Measurements from ENCODE around the gene PADI6.

The PADI6 gene

DNA sequence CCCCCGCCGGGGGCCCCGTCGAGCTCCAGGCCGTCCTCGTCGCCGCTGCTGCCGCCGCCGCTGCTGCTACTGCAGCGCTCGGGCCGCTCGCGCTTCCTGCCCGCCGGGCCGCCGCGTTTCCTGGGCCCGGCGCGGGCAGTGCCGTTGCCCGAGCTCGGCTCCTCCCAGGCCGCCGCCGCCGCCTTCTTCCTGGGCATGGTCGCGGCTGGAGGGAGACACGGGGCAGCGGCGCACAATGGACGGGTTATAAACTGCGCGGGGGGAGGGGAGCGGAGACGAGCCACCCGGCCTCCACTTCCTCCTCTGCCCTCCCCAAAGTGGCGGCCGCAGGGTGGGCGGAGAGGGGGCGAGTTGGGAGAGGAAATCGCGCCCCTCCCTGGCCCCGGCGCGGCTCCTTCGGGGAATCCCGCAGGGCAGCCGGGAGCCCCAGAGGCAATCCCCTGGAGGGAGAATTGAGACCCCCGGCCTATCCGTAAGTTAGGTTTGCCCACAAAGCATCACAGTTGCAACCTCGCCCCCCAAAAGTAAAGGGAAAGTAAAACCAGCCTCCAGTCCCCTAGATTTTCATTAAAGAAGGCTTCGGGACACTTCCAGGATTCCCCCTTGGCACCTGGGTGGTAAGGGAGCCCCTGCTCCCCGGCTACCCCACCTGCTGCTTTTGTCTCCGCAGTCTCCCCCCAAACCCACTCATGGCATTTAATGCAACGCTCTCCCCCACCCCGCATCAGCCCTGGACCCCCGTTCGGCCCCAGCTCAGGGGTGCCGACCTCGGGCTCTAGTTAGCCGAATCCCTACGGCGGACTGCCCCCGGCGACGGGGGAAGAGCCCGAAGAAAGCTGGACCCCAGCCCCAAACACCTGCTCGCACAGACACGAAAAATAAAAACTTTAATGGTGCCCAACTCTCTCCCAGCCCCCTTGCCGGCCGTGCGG is 66.6 kb downstream of the PADI6 start:
- Histone ChIP-seq H3K36me3 (ENCODE audit: insufficient read depth, low read length) (peaks cover 26% of the 10 kb centered on the region), H3K4me1 (ENCODE audit: control insufficient read depth, insufficient read depth, low read length) (peaks cover 30% of the 10 kb centered on the region), H3K9me3 (replicated peaks; ENCODE audit: low read length) (no peaks in the 10 kb centered on the region), H3K4me3 (ENCODE audit: low read length) (peak overlapping the region; percentile 69), H3K4me2 (ENCODE audit: low read length) (peak overlapping the region; percentile 99), H3K9ac (ENCODE audit: low read depth, low read length) (peak overlapping the region; percentile 91), H3K27me3 (ENCODE audit: control insufficient read depth, insufficient read depth, low read length) (no peaks in the 10 kb centered on the region)

DNA sequence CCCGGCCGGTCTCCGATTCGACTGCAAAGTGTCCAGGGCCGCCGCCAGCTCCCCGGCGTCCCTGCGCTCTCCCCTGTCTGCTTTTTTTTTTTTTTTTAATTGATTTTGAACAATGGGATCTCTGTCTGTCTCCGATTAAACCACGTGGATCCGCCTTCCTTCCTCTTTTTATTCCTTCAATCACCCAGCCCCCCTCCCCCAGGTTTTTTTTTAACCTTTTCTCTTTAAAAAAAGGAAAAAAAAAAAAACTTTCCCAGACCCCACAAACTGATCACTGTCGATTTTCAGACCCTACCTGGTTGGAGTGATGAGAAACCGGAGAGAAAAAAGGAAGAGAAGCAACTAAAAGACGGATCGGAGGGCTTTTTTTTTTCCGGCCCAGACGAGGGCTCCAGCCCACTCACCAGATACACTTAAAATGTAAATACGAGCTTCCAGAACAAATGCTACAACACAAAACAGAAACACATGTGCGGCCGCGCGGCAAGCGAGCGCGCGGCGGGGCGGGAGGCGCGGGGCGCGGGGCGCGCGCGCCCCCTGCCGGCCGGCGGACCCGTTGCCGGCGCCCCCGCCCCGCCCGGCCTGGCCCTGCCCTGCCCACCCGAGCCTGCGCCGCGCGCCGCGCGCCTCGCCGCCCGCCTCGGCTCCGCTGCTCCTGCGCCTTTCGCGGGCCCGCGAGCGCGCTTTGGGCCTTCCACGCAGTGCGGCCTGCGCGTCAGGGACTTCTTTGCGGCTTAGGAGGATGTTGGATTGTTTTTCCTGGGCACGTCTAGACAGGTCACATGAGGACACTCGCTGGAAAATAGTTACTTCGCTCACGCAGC is 67.5 kb downstream of the PADI6 start, which contains the start of gene RCC2:
RCC2 (minus strand) TSS at position 428 of the 824 bp plus-strand sequence. CDS start 1,163 bp downstream, outside the sequence.
- Histone ChIP-seq H3K4me1 (ENCODE audit: control insufficient read depth, insufficient read depth, low read length) (peaks cover 33% of the 10 kb centered on the region), H3K27me3 (ENCODE audit: control insufficient read depth, insufficient read depth, low read length) (no peaks in the 10 kb centered on the region), H3K9ac (ENCODE audit: low read depth, low read length) (peak within 1 kb of the TSS; percentile 91), H3K36me3 (ENCODE audit: insufficient read depth, low read length) (peaks cover 18% of the 10 kb centered on the region), H3K4me3 (ENCODE audit: low read length) (peak within 1 kb of the TSS; percentile 71), H3K9me3 (replicated peaks; ENCODE audit: low read length) (no peaks in the 10 kb centered on the region), H3K4me2 (ENCODE audit: low read length) (peak within 1 kb of the TSS; percentile 99)

DNA sequence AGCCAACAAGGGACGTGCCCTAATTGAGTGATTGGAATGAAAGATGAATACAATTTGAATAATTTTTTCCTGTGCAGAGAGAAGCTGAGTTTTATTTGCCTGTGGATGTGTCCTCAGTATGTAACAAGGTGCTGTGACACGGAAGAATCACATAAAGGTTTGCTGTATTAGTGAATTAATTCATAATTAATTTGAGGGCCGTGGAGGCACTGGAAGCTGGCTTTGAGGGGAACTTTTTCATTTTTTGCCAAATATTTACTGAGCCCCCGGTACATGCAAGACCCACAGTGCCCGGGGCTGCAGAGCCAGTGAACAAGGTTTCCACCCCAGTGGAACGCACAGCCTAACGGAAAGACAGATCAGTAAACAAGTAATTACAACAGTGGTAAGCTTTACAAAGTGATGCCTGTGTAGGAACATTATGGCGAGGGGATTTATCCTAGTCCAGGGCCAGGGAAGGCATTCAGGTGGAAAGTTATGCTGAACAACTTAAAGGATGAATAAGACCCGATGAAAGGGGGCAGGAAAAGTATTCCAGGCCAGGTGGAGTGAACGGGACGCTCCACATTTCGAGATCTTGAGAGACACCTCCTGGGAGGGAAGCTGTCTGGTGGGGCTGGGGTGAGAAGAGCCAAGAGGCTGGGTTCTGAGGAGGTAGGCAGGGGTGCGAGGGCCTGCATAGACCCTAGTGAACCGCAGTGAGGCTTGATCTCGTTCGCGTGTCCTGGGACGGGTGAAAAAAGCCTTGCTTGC is 68.3 kb downstream of the PADI6 start:
- Histone ChIP-seq H3K4me2 (ENCODE audit: low read length) (peak overlapping the region; percentile 90), H3K27me3 (ENCODE audit: control insufficient read depth, insufficient read depth, low read length) (no peaks in the 10 kb centered on the region), H3K36me3 (ENCODE audit: insufficient read depth, low read length) (peaks cover 11% of the 10 kb centered on the region), H3K9ac (ENCODE audit: low read depth, low read length) (peak overlapping the region; percentile 77), H3K9me3 (replicated peaks; ENCODE audit: low read length) (no peaks in the 10 kb centered on the region), H3K4me3 (ENCODE audit: low read length) (peak overlapping the region; percentile 71), H3K4me1 (ENCODE audit: control insufficient read depth, insufficient read depth, low read length) (peaks cover 33% of the 10 kb centered on the region)

DNA sequence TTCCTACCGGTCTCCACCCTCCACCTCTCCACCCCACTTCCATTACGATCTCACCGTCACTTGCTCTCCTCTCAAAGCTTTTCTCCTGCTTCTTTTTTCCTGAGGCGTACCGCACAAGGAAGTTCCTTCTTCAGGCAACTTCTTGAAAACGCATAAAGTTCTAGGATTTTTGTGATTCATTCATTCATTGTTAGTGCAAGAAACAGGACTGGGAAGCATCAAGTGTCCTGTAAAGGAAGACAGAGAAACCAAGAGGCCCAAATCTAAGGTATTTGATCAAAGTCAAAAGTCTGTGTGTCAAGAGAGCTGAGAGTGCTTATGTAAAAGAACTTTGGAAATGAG is 68.8 kb downstream of the PADI6 start:
- Histone ChIP-seq H3K4me3 (ENCODE audit: low read length) (no peak overlapping the region), H3K9ac (ENCODE audit: low read depth, low read length) (peak overlapping the region; percentile 77), H3K27me3 (ENCODE audit: control insufficient read depth, insufficient read depth, low read length) (no peaks in the 10 kb centered on the region), H3K4me1 (ENCODE audit: control insufficient read depth, insufficient read depth, low read length) (peaks cover 33% of the 10 kb centered on the region), H3K4me2 (ENCODE audit: low read length) (peak overlapping the region; percentile 90), H3K36me3 (ENCODE audit: insufficient read depth, low read length) (peaks cover 9% of the 10 kb centered on the region), H3K9me3 (replicated peaks; ENCODE audit: low read length) (no peaks in the 10 kb centered on the region)

- Histone ChIP-seq H3K4me3 (ENCODE audit: low read length) (no peak overlapping the region), H3K36me3 (ENCODE audit: insufficient read depth, low read length) (peaks cover 8% of the 10 kb centered on the region), H3K27me3 (ENCODE audit: control insufficient read depth, insufficient read depth, low read length) (no peaks in the 10 kb centered on the region), H3K4me2 (ENCODE audit: low read length) (peak overlapping the region; percentile 3), H3K9ac (ENCODE audit: low read depth, low read length) (no peak overlapping the region), H3K9me3 (replicated peaks; ENCODE audit: low read length) (no peaks in the 10 kb centered on the region), H3K4me1 (ENCODE audit: control insufficient read depth, insufficient read depth, low read length) (peaks cover 30% of the 10 kb centered on the region)
Observed at GRCh38 chr1:17441265-17441992, 69.4 kb downstream of the PADI6 start.

DNA sequence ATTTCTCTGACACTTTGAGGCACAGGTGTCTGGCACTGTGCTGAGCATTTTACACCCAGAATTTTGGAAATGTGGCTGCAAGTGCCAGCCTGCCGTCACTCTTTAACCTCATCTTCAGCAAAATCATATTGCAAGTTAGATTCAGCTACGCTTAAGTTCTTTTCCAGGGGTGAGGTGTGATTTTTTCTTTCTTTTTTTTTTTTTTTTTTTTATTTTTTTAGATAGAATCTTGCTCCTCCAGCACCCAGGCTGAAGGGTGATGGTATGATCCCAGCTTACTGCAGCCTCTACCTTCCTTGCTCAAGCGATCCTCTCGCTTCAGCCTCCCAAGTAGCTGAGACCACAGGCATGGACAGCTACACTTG is 70.0 kb downstream of the PADI6 start:
- Histone ChIP-seq H3K36me3 (ENCODE audit: insufficient read depth, low read length) (peaks cover 2% of the 10 kb centered on the region), H3K4me1 (ENCODE audit: control insufficient read depth, insufficient read depth, low read length) (peaks cover 24% of the 10 kb centered on the region), H3K9ac (ENCODE audit: low read depth, low read length) (no peak overlapping the region), H3K4me2 (ENCODE audit: low read length) (peak overlapping the region; percentile 3), H3K4me3 (ENCODE audit: low read length) (no peak overlapping the region), H3K9me3 (replicated peaks; ENCODE audit: low read length) (no peaks in the 10 kb centered on the region), H3K27me3 (ENCODE audit: control insufficient read depth, insufficient read depth, low read length) (no peaks in the 10 kb centered on the region)

DNA sequence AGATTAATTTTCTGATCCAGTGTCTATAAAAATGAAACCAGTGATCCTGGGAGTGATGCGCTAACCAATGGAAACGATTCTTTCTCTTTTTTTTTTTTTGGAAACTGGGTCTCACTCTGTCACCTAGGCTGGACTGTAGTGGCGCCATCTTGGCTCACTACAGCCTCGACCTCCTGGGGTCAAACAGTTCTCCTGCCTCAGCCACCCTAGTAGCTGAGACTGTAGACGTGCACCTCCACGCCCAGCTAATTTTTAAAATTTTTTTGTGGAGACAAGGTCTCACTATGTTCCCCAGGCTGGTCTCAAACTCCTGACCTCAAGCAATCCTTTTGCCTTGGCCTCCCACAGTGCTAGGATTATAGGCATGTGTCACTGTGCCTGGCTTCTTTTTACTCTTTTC is 70.8 kb downstream of the PADI6 start:
- Histone ChIP-seq H3K4me1 (ENCODE audit: control insufficient read depth, insufficient read depth, low read length) (peaks cover 22% of the 10 kb centered on the region), H3K36me3 (ENCODE audit: insufficient read depth, low read length) (no peaks in the 10 kb centered on the region), H3K9ac (ENCODE audit: low read depth, low read length) (no peak overlapping the region), H3K4me2 (ENCODE audit: low read length) (no peak overlapping the region), H3K27me3 (ENCODE audit: control insufficient read depth, insufficient read depth, low read length) (no peaks in the 10 kb centered on the region), H3K4me3 (ENCODE audit: low read length) (no peak overlapping the region), H3K9me3 (replicated peaks; ENCODE audit: low read length) (no peaks in the 10 kb centered on the region)

DNA sequence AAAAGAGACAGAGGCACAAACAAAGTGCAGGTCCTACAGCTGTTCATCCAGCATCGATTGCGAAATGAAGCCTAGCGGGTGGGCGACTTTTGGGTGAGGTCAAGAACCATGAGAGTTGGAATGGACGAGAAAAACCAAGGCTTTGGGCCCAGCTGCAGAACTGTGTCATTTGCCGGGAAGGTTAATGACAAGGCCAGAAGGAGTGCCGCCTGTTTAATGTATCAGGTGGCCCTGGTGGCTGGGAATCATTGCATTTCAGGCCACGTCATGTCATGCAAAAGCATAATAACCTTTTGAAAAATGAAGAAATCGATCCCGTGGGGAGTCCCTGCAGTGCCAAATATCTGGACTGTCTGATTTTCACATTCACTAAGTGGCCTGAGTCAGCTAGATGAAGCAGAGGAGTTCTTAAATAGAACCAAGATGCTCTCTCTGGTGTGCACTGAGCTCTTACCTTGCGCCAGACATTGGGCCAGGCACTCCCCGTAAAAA is 75.6 kb downstream of the PADI6 start:
- Histone ChIP-seq H3K4me3 (ENCODE audit: low read length) (no peak overlapping the region), H3K9ac (ENCODE audit: low read depth, low read length) (no peak overlapping the region), H3K36me3 (ENCODE audit: insufficient read depth, low read length) (no peaks in the 10 kb centered on the region), H3K4me1 (ENCODE audit: control insufficient read depth, insufficient read depth, low read length) (peaks cover 4% of the 10 kb centered on the region), H3K4me2 (ENCODE audit: low read length) (no peak overlapping the region), H3K9me3 (replicated peaks; ENCODE audit: low read length) (no peaks in the 10 kb centered on the region), H3K27me3 (ENCODE audit: control insufficient read depth, insufficient read depth, low read length) (peaks cover 10% of the 10 kb centered on the region)
